T-helper 22 cell (primary cell): ENCODE measurements around the gene DNAH11.
"Not testable (repeated sequence)": the region's sequence is repeated elsewhere in the genome, so short reads cannot be mapped to it uniquely, and the experiment has no call there.

ENCODE experiments used
- DNase-seq: peaks from one replicate; pipeline ENCODE4 v3.0.0-alpha.2; 2020; ENCODE audit warnings: low read depth

Gene DNAH11

DNA sequence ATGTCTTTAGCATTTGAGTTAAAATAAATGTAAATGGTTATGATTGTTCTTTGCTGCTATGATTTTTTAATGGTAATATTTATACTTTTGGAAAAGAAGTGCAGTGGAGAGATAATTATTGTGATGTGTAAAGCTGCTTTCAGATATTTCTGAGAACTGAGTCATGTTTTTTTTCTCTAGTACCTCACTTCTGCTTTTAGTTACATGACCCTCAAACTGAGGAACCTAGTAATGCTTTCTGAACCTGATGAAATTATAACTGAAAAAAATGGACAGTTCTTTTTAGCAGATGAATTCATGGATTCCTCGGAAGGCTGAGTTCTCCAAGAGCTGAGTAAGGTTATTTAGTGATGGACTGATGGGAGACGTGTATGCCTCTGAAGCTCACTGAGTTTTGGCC lies 235.1 kb downstream of the DNAH11 start:
- DNase-seq: no peak

DNA sequence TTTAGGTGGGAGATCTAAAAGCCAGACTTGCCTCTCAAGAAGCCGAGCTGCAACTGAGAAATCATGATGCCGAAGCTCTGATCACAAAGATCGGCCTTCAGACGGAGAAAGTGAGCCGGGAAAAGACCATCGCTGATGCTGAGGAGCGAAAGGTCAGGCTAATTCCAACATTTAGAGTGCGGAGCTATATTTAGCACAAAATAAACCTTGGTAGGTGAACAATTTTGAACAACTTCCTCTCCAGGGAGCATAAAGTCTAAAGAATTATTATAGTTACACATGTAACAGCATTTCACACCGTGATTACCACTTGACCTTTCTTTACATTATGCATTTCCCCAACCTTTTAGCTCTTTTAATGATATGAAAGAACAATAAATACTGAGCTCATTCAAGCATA lies 236.1 kb downstream of the DNAH11 start:
- no peak for DNase-seq

DNA sequence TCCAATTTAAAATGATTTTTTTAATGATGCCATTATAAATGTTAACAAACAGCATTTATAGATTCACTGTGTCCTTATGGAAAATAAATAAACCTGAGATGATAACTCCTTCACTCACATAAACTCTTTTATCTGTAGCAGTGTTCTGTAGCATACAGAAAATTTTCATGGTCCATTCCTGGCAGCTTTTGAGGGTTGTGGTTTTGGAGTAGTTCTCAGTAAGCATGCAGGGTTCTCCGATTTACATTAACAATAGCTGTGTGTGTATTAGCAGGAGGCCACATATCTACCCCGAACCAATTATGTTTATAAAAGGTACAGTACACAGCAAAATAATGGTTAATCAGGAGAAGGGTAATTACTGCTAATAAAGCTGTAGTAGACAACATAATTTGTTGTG lies 240.2 kb downstream of the DNAH11 start:
- DNase-seq: no peak

DNA sequence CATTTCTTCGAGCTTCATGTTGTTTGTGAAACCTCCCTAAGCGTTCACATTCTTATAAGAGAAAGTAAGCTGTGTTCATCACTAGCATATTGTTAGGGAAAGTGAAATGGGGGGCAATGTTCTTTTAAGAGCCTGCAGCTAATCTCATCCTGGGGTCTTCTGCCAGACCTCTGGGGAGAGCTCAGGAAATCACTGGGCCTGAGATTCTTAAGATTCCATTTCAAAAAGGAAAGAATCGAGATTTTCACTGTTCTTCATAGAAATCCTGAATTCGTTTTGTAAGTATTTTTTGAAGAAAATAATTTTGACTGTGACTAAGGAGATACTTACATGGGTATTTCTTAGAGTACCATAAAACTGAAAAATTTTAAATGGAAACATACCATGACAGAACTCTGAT lies 242.2 kb downstream of the DNAH11 start:
- no peak for DNase-seq

DNA sequence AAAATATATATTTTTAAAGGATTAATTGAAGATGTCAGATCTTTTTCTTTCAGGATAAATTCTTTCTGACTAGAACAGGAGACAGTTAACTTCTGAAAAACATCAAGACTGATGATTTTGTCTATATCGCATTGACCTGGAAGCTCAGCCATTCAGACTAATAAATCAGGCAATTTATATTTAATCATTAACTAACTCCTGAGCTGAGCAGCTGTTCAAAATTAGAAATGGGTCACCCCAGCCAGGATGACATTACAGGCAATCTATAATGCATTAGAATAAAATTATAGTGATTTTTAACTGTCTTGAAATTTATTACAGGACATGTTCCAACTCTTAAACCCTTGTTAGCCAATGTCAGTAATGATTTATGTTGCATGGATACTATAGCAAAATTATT lies 263.0 kb downstream of the DNAH11 start:
- DNase-seq: no peak

DNA sequence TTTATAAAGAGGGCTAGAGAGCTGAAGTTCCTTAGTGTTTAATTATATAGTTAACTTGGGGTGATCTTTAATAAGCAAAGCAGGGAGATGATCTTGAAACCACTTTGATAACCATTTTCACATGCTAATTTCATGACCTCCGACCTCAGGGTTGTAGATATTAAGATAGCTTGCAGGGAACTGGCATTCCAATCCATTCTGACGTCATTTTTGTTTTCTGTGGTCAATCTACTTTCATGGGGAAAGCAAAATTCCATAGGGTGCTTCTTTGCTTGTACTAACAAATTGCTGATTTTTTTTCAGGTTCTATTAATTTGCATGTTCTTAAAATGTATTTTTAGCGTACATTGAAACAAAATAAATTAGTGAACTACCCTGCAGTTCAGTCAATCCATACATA lies 263.5 kb downstream of the DNAH11 start:
- DNase-seq: no peak

DNA sequence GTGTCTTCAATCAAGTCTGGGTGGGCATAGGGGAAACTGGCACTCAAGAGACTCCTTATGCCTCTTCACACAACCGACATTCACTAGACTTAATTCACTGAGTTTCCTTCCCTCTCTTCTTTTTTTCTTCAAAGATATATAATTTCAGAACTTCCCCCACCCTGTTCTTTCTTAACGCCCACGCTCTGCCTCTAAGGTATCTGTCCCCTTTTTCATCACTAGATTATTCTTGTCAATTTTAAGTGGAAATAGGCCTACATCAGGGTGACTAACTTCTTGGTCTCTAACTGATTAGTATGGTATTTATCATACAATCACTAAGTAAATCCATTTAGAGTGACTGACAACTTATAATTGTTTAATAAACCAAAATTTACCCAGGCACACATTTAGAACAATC lies 276.2 kb downstream of the DNAH11 start:
- no peak for DNase-seq

DNA sequence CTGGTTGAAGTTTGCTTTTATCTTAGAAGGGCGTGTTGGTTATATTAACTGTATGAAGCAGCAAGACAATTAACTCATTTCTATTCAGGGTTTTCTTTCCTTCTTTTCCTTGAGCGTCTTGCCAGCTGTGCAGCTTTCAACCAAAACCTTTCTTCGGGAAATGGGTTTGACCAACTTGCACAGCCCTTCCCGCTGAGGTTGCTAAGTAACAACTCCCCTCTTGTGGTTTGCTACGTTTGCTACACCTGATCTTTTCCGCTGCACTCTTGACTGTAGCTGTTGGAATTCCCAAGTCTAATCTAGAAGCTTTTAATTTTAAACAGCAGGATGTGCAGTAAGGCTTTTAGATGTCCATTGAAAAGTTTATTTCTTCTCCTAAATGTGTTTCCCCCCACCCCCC lies 286.0 kb downstream of the DNAH11 start:
- no peak for DNase-seq

DNA sequence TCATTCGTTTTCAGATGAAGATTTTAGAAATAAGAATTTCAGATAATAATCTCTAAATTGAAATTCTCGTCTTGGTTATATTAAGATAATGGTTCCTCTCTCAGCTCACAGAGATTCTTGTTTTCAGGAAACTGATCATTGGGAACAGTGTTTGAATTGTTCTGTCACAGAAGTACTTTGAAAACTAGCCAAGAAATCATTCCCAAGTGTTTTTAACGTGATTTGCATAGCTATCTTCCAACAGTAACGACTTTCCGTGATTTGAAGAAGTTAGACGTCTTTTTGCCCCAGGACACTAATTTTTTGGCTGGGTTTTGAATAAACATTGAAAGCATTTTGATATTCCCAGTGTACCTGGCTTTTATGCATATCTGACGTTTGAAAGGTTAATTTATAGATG lies 286.9 kb downstream of the DNAH11 start:
- DNase-seq: no peak

DNA sequence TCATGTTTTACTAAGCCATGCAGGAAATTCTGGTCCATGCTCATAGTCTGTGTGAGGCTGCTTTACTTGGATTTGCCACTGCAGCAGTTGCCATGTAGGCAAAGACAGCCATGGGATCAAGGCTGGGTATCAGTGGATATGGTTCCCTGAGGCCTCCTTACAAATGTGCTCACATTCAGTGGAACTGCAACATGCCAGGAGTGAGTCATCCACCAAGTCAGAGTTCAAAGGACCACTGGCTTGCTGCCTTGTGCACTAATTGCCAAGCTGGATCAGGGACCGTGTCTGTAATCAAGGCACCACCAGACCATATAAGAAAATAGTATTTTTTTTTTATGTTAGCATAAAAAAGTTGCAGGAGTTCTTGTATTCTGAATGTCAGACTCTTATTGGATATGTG lies 301.9 kb downstream of the DNAH11 start:
- no peak for DNase-seq

DNA sequence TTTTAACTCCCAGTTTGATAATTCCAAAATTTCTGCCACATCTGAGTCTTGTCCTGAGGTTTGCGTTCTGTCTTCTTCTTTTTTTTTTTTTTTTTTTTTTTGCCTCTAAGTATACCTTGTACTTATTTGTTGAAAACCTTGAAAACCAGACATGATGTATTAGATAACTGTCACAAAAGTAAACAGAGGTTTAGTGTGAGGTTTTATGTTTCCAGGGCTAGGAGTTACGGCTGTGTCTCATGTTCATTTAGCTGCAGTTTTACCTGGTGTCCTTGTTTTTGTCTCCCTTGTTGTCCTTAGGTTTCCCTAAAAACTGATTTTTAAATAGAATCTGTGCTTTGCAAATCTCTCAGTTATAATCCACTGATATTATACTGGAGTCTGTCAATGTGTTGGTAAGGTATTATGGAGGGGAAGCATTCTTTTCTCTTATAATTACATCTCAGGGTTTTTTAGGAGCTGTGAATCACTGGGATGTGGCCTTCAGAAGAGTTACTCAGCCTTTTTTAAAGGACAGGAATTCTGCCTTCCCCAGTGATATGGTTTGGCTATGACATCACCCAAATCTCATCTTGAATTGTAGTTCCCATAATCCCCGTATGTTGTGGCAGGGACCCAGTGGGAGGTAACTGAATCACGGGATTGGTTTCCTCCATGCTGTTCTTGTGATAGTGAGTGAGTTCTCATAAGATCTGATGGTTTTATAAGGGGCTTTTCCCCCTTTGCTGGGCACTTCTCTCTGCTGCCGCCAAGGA lies 307.9 kb downstream of the DNAH11 start:
- no peak for DNase-seq

DNA sequence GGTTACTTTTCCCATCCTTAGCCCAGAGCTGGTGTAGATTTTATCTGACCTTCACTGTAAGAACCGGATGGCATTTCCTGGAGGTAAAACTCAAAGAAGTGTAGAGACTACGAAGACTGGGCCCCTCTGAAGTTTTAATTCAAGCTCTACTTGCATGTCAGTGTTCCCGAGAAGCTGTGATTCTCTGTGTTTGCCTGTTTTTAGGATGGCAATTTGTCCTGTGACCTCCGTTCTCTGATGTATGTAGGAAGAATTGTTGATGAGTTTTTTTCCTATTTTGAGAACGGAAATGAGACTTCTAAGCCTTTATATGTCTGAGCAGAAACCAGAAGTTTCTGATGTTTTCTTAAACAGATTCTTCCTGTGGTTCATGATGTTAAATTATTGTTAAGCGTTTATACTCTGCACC lies 308.7 kb downstream of the DNAH11 start:
- no peak for DNase-seq

DNA sequence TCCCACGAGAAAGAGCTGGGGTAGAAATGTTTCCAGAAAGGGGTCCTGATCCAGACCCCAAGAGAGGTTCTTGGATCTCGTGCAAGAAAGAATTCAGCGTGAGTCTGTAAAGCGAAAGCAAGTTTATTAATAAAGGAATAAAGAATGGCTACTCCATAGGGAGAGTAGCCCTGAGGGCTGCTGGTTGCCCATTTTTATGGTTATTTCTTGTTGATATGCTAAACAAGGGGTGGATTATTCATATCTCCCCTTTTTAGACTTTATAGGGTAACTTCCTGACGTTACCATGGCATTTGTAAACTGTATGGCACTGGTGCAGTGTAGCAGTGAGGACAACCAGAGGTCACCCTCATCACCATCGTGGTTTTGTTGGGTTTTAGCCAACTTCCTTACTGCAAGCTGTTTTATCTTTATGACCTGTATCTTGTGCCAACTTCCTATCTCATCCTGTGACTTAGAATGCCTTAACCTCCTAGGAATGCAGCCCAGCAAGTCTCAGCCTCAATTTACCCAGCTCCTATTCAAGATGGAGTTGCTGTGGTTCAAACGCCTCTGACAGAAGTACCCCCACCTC lies 322.9 kb downstream of the DNAH11 start:
- DNase-seq: not testable (repeated sequence)

DNA sequence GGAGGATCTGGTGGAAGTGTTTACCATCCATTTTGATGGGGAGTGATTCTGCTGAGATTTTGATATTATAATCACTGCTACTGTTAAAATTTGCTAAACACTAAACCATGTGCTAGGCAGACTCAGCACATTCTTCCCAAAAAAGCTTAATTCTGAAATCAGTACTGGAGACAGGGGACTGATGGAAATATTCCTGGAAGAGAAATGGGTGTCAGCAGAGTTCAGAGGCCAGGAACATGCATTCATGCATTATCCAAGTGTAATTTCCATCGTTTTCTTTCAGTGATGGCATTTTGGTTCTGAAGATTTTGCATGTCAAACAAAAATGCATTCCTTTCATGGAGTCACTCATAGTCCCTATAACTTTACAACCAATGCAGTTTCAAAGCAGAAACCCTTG lies 323.9 kb downstream of the DNAH11 start:
- no peak for DNase-seq

DNA sequence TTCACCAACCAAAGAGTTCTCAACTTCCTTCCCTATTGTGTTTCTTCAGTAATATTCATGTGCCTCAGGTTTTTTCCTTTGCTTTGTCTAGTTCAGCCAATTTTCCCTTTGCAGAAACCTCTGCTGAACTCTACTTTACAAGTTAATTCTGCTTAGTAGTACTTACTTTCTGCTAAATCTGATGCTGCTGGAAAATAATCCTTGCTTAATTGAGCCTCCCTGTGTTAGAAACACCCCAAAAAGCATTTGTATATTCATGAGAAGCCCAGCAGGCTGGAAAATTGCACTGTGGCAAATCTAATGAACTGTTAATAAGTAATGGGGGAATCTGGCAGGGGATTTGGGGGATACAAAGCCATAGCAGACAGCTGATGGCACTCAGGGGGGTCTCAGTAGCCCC lies 324.4 kb downstream of the DNAH11 start:
- DNase-seq: no peak

DNA sequence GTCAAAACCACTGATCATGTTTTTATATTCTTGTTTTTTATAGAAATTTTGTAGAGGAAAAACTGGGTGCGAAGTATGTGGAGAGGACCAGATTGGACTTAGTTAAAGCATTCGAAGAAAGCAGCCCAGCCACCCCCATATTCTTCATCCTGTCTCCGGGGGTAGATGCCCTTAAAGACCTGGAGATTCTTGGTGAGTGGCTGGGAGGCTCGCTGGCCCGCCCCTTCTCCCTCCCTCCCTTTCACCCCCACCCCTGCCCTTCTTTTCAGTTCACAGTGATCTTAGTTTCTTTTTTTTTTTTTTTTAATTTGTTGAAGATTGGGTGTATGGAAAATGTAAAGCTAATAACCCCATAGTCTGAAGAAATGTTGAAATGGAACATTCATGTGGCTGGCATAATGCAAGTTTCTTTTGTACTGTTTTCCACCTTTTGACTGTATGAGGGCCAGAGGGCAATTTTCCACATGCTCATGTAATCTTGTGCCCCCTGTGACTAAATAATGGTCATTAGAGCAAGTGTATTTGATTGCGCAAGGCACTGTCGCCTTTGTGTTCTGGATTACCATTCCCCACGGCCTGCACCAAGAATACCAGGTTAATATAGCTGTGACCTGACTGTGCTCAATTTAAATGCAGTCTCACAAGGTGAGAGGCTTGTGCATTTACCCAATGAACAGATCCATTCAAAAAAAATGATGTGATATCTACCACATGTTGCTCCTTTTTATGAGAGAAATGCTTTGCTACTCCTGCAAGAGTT lies 325.2 kb downstream of the DNAH11 start:
- DNase-seq: no peak

DNA sequence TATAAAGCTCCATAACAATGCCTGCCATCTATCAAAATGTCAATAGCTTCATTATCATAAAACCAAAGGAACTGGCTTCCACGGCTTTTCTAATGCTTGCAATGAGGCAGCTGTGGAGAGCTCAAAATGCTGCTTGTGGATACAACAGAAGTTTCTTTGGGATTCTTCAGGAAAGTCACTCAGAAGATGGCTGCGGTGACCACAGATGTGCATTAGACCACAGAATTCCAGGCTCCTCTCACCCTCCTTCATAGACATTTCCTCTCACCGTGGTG lies 325.7 kb downstream of the DNAH11 start:
- no peak for DNase-seq

DNA sequence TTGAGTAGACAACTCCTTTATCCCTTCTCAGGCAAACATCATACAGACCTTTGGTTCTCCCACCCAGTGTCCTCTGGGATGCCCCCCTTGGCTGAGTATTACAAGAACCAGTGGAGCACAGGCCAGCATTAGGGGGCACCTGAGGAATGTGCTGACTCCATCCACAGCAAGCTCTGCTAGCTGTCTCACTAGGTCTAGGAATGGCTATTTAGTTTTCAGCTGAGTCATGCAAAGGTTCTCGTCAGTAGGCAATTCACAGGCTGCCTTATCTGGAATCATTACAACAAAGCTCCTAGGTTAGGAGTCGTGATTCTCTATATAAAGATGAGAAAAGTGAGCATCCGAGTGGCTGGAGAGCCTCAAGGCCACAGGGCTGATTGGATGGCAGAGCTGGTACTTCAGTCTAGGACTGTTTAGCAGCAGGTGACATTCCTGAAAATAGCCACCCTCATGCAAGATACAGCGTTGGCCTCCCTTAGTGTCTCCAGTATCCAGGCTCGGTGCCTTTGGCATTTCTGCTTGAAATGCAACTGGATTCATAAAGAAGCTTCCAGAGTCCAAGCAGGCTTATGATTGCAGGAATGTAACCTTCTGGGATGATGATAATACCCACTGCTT lies 327.1 kb downstream of the DNAH11 start:
- no peak for DNase-seq

DNA sequence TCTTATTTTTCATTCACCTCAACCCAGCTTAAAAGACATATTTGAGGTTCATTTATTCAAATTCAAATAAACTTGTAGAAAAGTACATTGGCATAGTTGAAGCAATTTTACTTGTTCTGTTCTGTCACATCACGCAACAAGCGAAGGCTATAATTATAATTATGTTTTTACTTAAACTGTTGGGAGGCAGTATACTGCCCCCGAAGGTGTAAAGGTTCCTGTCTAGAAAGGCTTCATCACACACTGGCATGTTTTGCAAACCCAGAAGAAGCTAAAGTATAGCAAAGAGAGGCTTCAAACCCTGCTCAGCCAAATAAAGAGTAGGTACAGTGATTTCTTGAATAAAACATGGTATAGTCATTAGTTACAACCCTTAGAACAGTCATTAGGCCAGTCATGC lies 340.2 kb downstream of the DNAH11 start:
- DNase-seq: no peak

DNA sequence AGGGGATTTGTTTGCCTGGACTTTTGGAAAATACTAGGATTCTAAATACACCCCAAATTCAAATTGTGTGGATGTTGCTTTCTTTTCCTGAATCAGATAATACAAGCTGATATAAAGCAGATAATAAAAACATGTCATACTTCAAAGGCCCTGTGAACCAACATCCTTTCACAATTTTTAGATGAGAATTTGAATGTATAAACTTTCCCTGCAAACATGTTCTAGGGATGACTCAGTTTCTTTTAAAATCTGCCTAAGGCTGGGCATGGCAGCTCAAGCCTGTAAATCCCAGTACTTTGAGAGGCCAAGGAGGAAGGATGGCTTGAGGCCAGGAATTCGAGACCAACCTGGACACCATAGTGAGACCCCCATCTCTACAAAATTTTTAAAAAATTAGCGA lies 340.7 kb downstream of the DNAH11 start:
- DNase-seq: not testable (repeated sequence)

DNA sequence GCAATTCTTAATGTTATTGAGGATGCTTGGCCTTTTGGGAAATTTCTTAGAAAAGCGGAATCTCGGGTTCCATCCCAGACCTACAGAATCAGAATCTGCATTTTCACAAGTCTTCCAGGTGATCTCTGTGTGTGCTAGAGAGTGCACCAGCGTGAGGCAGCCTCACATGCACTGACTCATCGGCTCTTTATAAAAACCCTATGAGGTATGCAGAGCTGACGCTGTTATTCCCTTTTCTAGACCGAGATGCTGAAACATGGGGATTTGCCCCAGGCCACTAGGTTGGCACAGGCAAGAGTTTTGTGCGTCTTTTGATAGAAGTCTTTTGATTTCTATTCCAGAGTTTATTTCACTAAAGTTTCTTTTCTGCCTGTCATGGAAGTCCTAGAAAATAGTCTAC lies 341.7 kb downstream of the DNAH11 start:
- no peak for DNase-seq

DNA sequence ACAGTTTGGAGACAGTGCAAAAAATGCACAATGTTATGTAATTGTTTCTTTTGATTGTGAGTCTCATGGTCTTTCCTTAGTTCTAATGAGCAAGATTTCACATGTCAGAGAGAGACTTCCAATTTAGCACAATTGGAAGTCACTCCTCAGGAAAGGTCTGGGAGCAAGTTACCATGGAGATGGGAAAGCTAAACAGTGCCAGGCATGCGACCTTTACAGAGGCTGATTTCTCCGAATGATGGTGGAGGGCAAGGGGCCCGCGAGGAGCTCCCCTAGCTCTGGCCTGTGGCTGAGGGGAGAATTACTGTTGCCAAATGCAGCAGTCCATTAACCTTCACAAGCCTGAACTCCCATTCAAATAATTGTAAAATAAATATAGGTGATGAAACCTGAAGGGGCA lies 343.6 kb downstream of the DNAH11 start:
- no peak for DNase-seq

DNA sequence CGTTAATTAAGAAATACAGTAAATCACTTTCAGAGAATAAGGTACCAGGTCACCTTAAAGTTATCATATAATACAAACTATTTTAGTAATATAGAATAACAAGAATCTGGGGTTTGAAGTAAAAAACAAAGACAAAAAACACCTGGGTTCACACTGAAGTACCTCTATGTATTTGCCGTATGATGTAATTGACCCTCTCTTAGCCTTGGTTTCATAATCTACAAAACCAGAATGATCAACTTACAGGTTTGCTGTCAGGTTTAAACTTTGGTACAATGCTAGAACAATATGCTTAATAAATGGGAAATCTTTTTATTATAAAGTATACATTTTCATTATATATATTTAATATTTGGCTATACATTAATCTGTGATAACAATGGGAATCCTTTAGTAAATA lies 344.5 kb downstream of the DNAH11 start:
- DNase-seq: no peak
